Hepatocyte (in vitro differentiated cells): ENCODE results near the gene CAPN8. TPM values are rescaled to one million over a fixed set of nuclear protein-coding genes. Genes with fewer than 3 reads are reported as not detected.

Source experiments
- DNase-seq: peaks from one replicate; pipeline ENCODE4 v3.0.0-alpha.2; 2016; ENCODE audit warnings: low spot score
- H2AFZ ChIP-seq: fragments of 200-600 bp; sonication (generic); 2 replicates; pipeline ENCODE4 v1.6.0; 2016; ENCODE audit warnings: antibody characterized with exemption, mild to moderate bottlenecking
- H3K27ac ChIP-seq: fragments of 200-600 bp; sonication (generic); 2 replicates; pipeline ENCODE4 v1.5.1; 2016; ENCODE audit warnings: mild to moderate bottlenecking
- H3K27me3 ChIP-seq: fragments of 200-600 bp; sonication (generic); 2 replicates; pipeline ENCODE4 v1.6.1; 2016
- H3K36me3 ChIP-seq: fragments of 200-600 bp; sonication (generic); replicated peaks from 2 replicates; pipeline ENCODE4 v1.5.1; 2016; ENCODE audit warnings: low read depth; ENCODE audit not compliant: insufficient read depth
- H3K4me1 ChIP-seq: fragments of 200-600 bp; sonication (generic); 2 replicates; pipeline ENCODE4 v1.5.1; 2016; ENCODE audit warnings: mild to moderate bottlenecking, moderate library complexity; ENCODE audit not compliant: insufficient read depth
- H3K4me2 ChIP-seq: fragments of 200-600 bp; sonication (generic); 2 replicates; pipeline ENCODE4 v1.6.0; 2016
- H3K4me3 ChIP-seq: fragments of 200-600 bp; sonication (generic); 2 replicates; pipeline ENCODE4 v1.5.1; 2016; ENCODE audit warnings: mild to moderate bottlenecking
- H3K79me2 ChIP-seq: fragments of 200-600 bp; sonication (generic); 2 replicates; pipeline ENCODE4 v1.6.0; 2017; ENCODE audit warnings: mild to moderate bottlenecking
- H3K9me2 ChIP-seq: fragments of 200-600 bp; sonication (generic); replicated peaks from 2 replicates; pipeline ENCODE4 v1.6.0; 2017; ENCODE audit warnings: mild to moderate bottlenecking; ENCODE audit not compliant: insufficient read depth
- H3K9me3 ChIP-seq: fragments of 200-600 bp; sonication (generic); 2 replicates; pipeline ENCODE4 v1.5.1; 2016; ENCODE audit warnings: low read depth, mild to moderate bottlenecking
- H4K20me1 ChIP-seq: fragments of 200-600 bp; sonication (generic); 2 replicates; pipeline ENCODE4 v1.6.0; 2016; ENCODE audit warnings: mild to moderate bottlenecking; ENCODE audit not compliant: insufficient read depth, poor library complexity, severe bottlenecking
- CTCF ChIP-seq: fragments of 200-600 bp; sonication (generic); IDR thresholded peaks from 2 replicates; pipeline ENCODE4 v1.5.1; 2016; ENCODE audit warnings: antibody characterized with exemption, mild to moderate bottlenecking; ENCODE audit not compliant: poor library complexity
- EZH2 ChIP-seq: fragments of 200-600 bp; sonication (generic); IDR thresholded peaks from 2 replicates; pipeline ENCODE4 v1.6.1; 2016; ENCODE audit warnings: antibody characterized with exemption, mild to moderate bottlenecking, borderline replicate concordance
- EZH2phosphoT487 ChIP-seq: fragments of 200-600 bp; sonication (generic); IDR thresholded peaks from one replicate; pipeline ENCODE4 v1.6.1; 2018; ENCODE audit warnings: antibody characterized with exemption, mild to moderate bottlenecking, low read depth, moderate library complexity; ENCODE audit not compliant: unreplicated experiment, severe bottlenecking
- WGBS: methylation state at CpG from one replicate; pipeline ENCODE4 v1.1.6; 2016; ENCODE audit warnings: low lambda C conversion rate; ENCODE audit errors: missing lambda C conversion rate; 5-methylcytosine and 5-hydroxymethylcytosine counted together
- polyA plus RNA-seq: library from polyadenylated mRNA; unstranded; fragments of >200 nt; fragmentation: Nextera tagmentation; extraction: Ambion mirVana; gene quantifications from 2 replicates; pipeline ENCODE4 v1.2.1, GENCODE V29; 2016
- small RNA-seq: library from RNA; depleted of rRNA; stranded (forward); fragments of <200 nt; gene quantifications from one replicate; pipeline ENCODE3, GENCODE V24; 2014
- total RNA-seq: library from RNA; depleted of rRNA; stranded (reverse); fragments of >200 nt; gene quantifications from 2 replicates; pipeline ENCODE4 v1.2.3, GENCODE V29; 2014

The CAPN8 gene
- total and polyA plus RNA-seq, 2 experiments from 2014 or later = 16.4 to 18.0 TPM

GRCh38 chr1:223492044-223492443, 173.5 kb downstream of the CAPN8 start:
- Histone ChIP-seq H3K4me3 (no peak overlapping the region), H3K9me2 (no peaks in the 10 kb centered on the region), H4K20me1 (no peaks in the 10 kb centered on the region), H3K4me2 (no peak overlapping the region), H3K36me3 (no peaks in the 10 kb centered on the region), H2AFZ (no peak overlapping the region), H3K27ac (no peak overlapping the region), H3K4me1 (peaks cover 5% of the 10 kb centered on the region), H3K79me2 (no peaks in the 10 kb centered on the region), H3K27me3 (no peaks in the 10 kb centered on the region), H3K9me3 (no peaks in the 10 kb centered on the region)
- WGBS = 77% methylated on average over 7 of the region's 7 CpGs
- no peak for TF ChIP-seq EZH2phosphoT487
- no peak for TF ChIP-seq EZH2
- TF ChIP-seq CTCF = no peak
- DNase-seq = no peak

Small RNA genes within 50 kb of the gene (small RNA-seq; reads per million reads assigned to genes)
- gene RNU6-1248P (not detected), gene SNRPEP10 (not detected)

Other genes with a start within 250 kb of the CAPN8 start
- gene CAPN2, start 46.8 kb upstream of the CAPN8 start, total RNA-seq = 123 and 147 TPM in 2 replicates
- 161 and 162 TPM in 2 replicates for gene CAPN2, start 46.8 kb upstream of the CAPN8 start, polyA plus RNA-seq
- gene TP53BP2, start 180.2 kb upstream of the CAPN8 start, total RNA-seq = 53.0 and 57.8 TPM in 2 replicates
- 27.5 and 31.6 TPM in 2 replicates for gene TP53BP2, start 180.2 kb upstream of the CAPN8 start, polyA plus RNA-seq